IPS DF 6.9 (cell line): ENCODE data around the gene TXLNG.
"Not testable (repeated sequence)": the region's sequence is repeated elsewhere in the genome, so short reads cannot be mapped to it uniquely, and the experiment has no call there.

ENCODE experiments used
- DNase-seq: peaks from one replicate; pipeline ENCODE4 v3.0.0-alpha.2; 2013; ENCODE audit warnings: low read depth, low spot score
- H3K27ac ChIP-seq: one replicate; pipeline ENCODE4 v1.5.1; 2013; ENCODE audit warnings: low read length, control low read depth
- H3K27me3 ChIP-seq: 2 replicates; pipeline ENCODE4 v1.6.1; 2013; ENCODE audit warnings: mild to moderate bottlenecking, low read length; ENCODE audit not compliant: control insufficient read depth, insufficient read depth
- H3K36me3 ChIP-seq: 2 replicates; pipeline ENCODE4 v1.6.1; 2013; ENCODE audit warnings: low read length; ENCODE audit not compliant: control insufficient read depth, insufficient read depth
- H3K4me1 ChIP-seq: 2 replicates; pipeline ENCODE4 v1.6.1; 2013; ENCODE audit warnings: low read length; ENCODE audit not compliant: control insufficient read depth, insufficient read depth
- H3K4me3 ChIP-seq: 2 replicates; pipeline ENCODE4 v1.5.1; 2013; ENCODE audit warnings: mild to moderate bottlenecking, low read length
- H3K9me3 ChIP-seq: 2 replicates; pipeline ENCODE4 v1.6.1; 2013; ENCODE audit warnings: low read length, inconsistent platforms; ENCODE audit not compliant: control insufficient read depth, insufficient read depth
- WGBS: extraction: QIAGEN DNeasy Blood & Tissue Kit; methylation state at CpG from one replicate; pipeline ENCODE4 v1.1.7; 2013; ENCODE audit warnings: mixed read lengths, missing lambda C conversion rate; ENCODE audit not compliant: insufficient read length, insufficient coverage; 5-methylcytosine and 5-hydroxymethylcytosine counted together

The TXLNG gene

DNA sequence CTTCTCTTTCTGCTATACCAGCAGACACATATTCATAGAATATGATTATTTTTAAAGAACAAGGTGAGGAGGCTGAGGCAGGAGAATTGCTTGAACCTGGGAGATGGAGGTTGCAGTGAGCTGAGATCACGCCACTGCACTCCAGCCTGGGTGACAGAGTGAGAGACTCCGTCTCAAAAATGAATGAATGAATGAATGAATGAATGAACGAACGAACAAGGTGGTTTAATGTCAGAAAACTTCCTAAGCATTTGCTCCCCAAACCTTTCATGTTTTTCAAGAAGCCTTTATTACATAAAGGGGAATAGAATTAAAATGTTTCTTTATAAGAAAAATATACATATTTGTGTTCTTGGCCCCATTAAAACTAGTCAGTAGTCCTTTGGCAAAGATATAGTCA lies 24.8 kb upstream of the TXLNG start:
- not testable (repeated sequence) for H3K4me3 ChIP-seq, H3K27me3 ChIP-seq, H3K27ac ChIP-seq, H3K9me3 ChIP-seq, DNase-seq, H3K4me1 ChIP-seq, H3K36me3 ChIP-seq
- WGBS = no CpG with 5 or more reads among the region's 4 CpGs

DNA sequence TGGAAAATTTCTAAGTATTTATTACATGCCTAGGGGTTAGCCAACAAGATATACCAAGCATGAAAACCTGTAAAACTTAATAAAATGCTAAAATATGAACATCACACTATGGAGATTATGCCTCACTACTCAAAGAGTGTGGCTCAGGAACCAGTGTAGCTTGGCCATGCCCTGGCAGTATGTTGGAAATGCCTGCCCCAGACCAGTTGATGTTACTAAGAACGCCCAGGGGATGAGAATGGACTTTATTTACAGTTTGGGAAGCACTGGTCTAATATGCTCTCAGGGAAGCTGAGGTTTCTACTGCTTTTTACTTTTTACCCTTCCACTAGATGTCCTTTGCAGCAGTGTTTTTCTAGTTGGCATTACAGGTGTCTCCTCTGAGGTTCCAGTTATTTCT lies 23.7 kb upstream of the TXLNG start:
- Histone ChIP-seq H3K9me3 (no peaks in the 10 kb centered on the region), H3K4me3 (no peak overlapping the region), H3K27me3 (no peaks in the 10 kb centered on the region), H3K27ac (no peak overlapping the region), H3K4me1 (no peaks in the 10 kb centered on the region), H3K36me3 (peaks cover 3% of the 10 kb centered on the region; the same call in 1 of the 2 replicates)
- no CpG with 5 or more reads among the region's 1 CpG for WGBS
- DNase-seq = no peak

- no CpG with 5 or more reads among the region's 2 CpGs for WGBS
- no peaks in the 10 kb centered on the region for H3K36me3 ChIP-seq
- no peaks in the 10 kb centered on the region; the same call in 1 of the 2 replicates for H3K4me1 ChIP-seq
- no peak overlapping the region for H3K4me3 ChIP-seq
- H3K27ac ChIP-seq = no peak overlapping the region
- H3K27me3 ChIP-seq = no peaks in the 10 kb centered on the region
- H3K9me3 ChIP-seq = no peaks in the 10 kb centered on the region
- no peak for DNase-seq
These were observed 20.7 kb upstream of the TXLNG start for GRCh38 chrX:16765594-16765993.

DNA sequence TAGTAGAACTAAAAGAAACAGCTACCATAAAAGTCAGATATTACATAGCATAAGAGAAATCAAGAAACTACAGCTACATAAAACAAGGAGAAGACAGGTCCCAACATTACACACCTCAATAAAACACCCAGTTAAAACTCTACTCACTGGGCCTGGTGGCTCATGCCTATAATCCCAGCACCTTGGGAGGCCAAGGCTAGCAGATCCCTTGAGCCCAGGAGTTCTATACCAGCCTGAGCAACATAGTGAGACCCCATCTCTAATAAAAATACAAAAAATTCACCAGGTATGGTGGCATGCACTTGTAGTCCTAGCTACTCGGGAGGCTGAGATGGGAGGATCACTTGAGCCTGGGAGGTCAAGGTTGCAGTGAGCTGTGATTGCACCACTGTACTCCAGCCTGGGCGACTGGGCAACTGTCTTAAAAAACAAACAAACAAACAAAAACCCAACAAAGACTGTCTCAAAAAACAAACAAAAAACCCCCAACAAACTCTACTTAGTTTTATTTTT lies 15.2 kb upstream of the TXLNG start:
- Histone ChIP-seq H3K27ac (no peak overlapping the region), H3K4me1 (no peaks in the 10 kb centered on the region; the same call in 1 of the 2 replicates), H3K9me3 (no peaks in the 10 kb centered on the region), H3K36me3 (no peaks in the 10 kb centered on the region), H3K4me3 (no peak overlapping the region), H3K27me3 (no peaks in the 10 kb centered on the region)
- WGBS = no CpG with 5 or more reads among the region's 2 CpGs
- DNase-seq = no peak

GRCh38 chrX:16771483-16772398 lies 14.5 kb upstream of the TXLNG start:
- Histone ChIP-seq H3K4me3 (no peak overlapping the region), H3K9me3 (no peaks in the 10 kb centered on the region), H3K36me3 (no peaks in the 10 kb centered on the region), H3K27me3 (no peaks in the 10 kb centered on the region), H3K27ac (no peak overlapping the region), H3K4me1 (no peaks in the 10 kb centered on the region; the same call in 1 of the 2 replicates)
- WGBS = no CpG with 5 or more reads among the region's 16 CpGs
- DNase-seq = no peak

DNA sequence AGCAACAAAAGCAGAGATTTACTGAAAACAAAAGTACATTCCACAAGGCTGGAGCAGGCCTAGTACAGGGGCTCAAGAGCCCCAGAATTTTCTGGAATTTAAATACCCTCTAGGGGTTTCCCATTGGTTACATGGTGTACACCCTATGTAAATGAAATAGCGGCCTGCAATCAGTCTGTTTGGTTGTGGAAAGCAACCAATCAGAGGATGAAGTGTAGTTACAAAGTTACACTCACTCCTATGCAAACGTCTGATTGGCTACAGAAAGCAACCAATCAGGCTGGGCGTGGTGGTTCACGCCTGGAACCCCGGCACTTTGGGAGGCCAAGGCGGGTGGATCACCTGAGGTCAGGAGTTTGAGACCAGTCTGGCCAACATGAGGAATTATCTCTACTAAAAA lies 13.8 kb upstream of the TXLNG start:
- WGBS = no CpG with 5 or more reads among the region's 6 CpGs
- Histone ChIP-seq H3K4me1 (no peaks in the 10 kb centered on the region; the same call in 1 of the 2 replicates), H3K36me3 (no peaks in the 10 kb centered on the region)

DNA sequence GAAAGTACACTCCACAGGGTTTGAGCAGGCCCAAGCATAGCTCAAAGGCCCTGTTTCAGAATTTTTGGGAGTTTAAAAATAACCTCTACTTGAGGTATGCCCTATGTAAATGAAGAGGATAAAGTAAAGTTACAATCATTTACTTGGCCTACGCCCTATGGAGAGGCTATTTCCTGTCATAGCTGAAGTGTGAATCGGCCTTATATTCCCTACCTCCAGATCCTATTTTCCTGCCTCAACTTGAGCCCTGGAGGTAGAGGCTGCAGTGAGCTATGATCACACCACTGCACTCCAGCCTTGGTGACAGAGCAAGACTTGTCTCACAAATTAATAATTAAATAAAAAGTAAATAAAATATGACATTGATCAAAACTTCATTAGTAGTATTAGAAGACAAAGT lies 11.5 kb upstream of the TXLNG start:
- no CpG with 5 or more reads among the region's 2 CpGs for WGBS
- H3K36me3 ChIP-seq = no peaks in the 10 kb centered on the region
- H3K27me3 ChIP-seq = no peaks in the 10 kb centered on the region
- no peaks in the 10 kb centered on the region for H3K9me3 ChIP-seq
- H3K27ac ChIP-seq = no peak overlapping the region
- no peaks in the 10 kb centered on the region; the same call in 1 of the 2 replicates for H3K4me1 ChIP-seq
- DNase-seq = no peak
- no peak overlapping the region for H3K4me3 ChIP-seq

More for the DNA sequence above, 13.8 kb upstream of the TXLNG start:
- H3K27me3 ChIP-seq = no peaks in the 10 kb centered on the region
- DNase-seq = no peak
- no peaks in the 10 kb centered on the region for H3K9me3 ChIP-seq
- H3K4me3 ChIP-seq = no peak overlapping the region
- no peak overlapping the region for H3K27ac ChIP-seq

DNA sequence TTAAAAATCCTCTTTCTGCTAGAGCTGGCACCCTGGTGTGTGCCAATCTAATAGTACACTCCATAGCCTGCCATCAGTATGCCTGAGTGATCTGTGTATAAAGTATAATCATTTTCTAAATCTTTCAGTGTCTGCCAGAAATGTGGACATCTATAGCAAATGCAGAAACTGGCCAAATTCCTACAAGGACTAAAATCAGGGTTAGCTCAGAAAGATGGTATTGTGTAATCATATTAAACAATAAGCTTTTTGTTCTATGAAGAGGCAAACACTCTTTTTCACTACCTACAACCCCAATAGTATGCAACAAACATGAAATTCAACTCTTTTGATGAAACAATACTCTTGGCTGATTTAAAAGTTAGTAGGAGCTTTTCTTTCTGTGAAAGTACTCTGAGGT lies 7.7 kb upstream of the TXLNG start:
- no peaks in the 10 kb centered on the region for H3K9me3 ChIP-seq
- no peaks in the 10 kb centered on the region for H3K36me3 ChIP-seq
- no peaks in the 10 kb centered on the region for H3K4me1 ChIP-seq
- DNase-seq = no peak
- no peak overlapping the region for H3K27ac ChIP-seq
- H3K27me3 ChIP-seq = no peaks in the 10 kb centered on the region
- no peak overlapping the region for H3K4me3 ChIP-seq

- Histone ChIP-seq H3K4me1 (no peaks in the 10 kb centered on the region), H3K4me3 (no peak overlapping the region), H3K27ac (no peak overlapping the region), H3K27me3 (no peaks in the 10 kb centered on the region), H3K9me3 (no peaks in the 10 kb centered on the region), H3K36me3 (no peaks in the 10 kb centered on the region)
- DNase-seq = no peak
These were observed 7.3 kb upstream of the TXLNG start for GRCh38 chrX:16778993-16779392.

DNA sequence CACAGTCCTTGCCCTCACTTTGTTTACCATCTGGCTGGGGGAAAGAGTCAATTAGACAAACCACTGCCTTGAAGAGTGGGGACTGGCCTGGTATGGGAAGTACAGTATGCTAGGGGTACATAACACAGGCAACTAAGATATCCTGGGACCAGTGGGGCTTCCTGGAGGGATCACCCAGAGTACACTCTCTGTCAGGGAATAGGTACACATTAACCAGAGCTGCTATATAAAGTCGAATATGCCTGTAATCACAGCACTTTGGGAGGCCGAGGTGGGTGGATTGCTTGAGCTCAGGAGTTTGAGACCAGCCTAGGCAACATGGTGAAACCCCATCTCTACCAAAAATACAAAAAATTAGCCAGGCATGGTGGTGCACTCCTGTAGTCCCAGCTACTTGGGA lies 6.5 kb upstream of the TXLNG start:
- DNase-seq, H3K4me3 ChIP-seq, H3K9me3 ChIP-seq, H3K27me3 ChIP-seq, H3K36me3 ChIP-seq, H3K27ac ChIP-seq, H3K4me1 ChIP-seq: not testable (repeated sequence)
- no CpG with 5 or more reads among the region's 2 CpGs for WGBS

DNA sequence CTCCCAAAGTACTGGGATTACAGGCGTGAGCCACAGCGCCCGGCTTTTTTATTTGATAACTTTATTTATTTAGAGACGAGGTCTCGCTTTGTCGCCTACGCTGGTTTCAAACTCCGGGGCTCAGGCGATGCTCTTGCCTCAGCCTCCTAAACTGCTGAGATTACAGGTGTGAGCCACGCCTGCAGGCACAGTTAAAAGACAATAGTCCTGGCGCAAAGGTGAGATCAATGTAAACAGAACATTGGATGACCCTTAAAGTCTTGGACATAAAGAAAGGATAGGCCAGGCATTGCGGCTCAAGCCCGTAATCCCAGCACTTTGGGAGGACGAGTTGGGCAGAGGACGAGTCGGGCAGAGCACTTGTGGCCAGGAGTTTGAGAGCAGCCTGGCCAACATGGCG lies 2.8 kb upstream of the TXLNG start:
- Histone ChIP-seq H3K4me3 (no peak overlapping the region), H3K27ac (no peak overlapping the region), H3K4me1 (no peaks in the 10 kb centered on the region), H3K9me3 (no peaks in the 10 kb centered on the region), H3K36me3 (no peaks in the 10 kb centered on the region), H3K27me3 (no peaks in the 10 kb centered on the region)
- DNase-seq = no peak
- WGBS = no CpG with 5 or more reads among the region's 17 CpGs
